HepG2 (cell line): ENCODE results near the gene NMNAT3. TPM values are rescaled to one million over a fixed set of nuclear protein-coding genes. Genes with fewer than 3 reads are reported as not detected.

ENCODE experiments used
- ATAC-seq: fragments of 200-7000 bp; cut with Tn5 transposase; 3 replicates; pipeline ENCODE4 v1.9.1; 2020; ENCODE audit warnings: mild to moderate bottlenecking, moderate library complexity
- BruUV-seq: library from RNA; stranded (reverse); fragments of 400-500 nt; replicated peaks from 2 replicates; lab custom pipeline; 2021; lab: Mats Ljungman, UMichigan
- CTCF ChIA-PET: fragments of 300-600 bp; formaldehyde crosslinking; extraction: SDS; loops from one replicate; lab custom pipeline; 2021; ENCODE audit warnings: low total read pairs, inconsistent platforms, low intra/inter-chr PET ratio; lab: Yijun Ruan, JAX
- POLR2A ChIA-PET: fragments of 350-600 bp; sonication (Branson Sonifier 250); formaldehyde crosslinking; loops from one replicate; lab custom pipeline; 2020; ENCODE audit warnings: antibody characterized with exemption, inconsistent platforms; lab: Yijun Ruan, JAX
- DNase-seq: peaks from one replicate; pipeline ENCODE4 v3.0.0-alpha.2; 2015; ENCODE audit warnings: low spot score
- FAIRE-seq: peaks from 3 replicates; lab custom pipeline; 2011; peaks lifted over from hg19 to GRCh38; lab: Jason Lieb, UNC
- H2AFZ ChIP-seq: one replicate; pipeline ENCODE4 v1.6.1; 2011; ENCODE audit warnings: low read length, inconsistent platforms
- H3K27ac ChIP-seq: fragments of 300-600 bp; 3 replicates; pipeline ENCODE4 v1.8.0; 2011; ENCODE audit warnings: mixed run types, mild to moderate bottlenecking, mixed read lengths, low read length, inconsistent platforms; ENCODE audit not compliant: insufficient read depth; ENCODE audit errors: extremely low read length
- H3K27me3 ChIP-seq, 2 experiments: fragments of 200-600 bp in 1 of 2; 2 replicates in 1 of 2; 3 replicates in 1 of 2; pipeline versions ENCODE4 v1.6.0 to v1.8.0; 2011; ENCODE audit warnings: low read length in 2 of 2, mild to moderate bottlenecking in 2 of 2, moderate library complexity in 2 of 2, inconsistent platforms in 1 of 2; ENCODE audit not compliant: insufficient read depth in 2 of 2, control insufficient read depth in 1 of 2
- H3K36me3 ChIP-seq, 2 experiments: fragments of 200-600 bp in 1 of 2; replicated peaks in 1 of 2; 2 replicates in 1 of 2; 3 replicates in 1 of 2; pipeline versions ENCODE4 v1.5.1 to v1.8.0; 2011; ENCODE audit warnings: low read length in 2 of 2, inconsistent platforms in 1 of 2; ENCODE audit not compliant: insufficient read depth in 2 of 2, control insufficient read depth in 1 of 2
- H3K4me1 ChIP-seq: 2 replicates; pipeline ENCODE4 v1.5.1; 2012; ENCODE audit warnings: low read length, inconsistent platforms; ENCODE audit not compliant: insufficient read depth
- H3K4me2 ChIP-seq: 2 replicates; pipeline ENCODE4 v1.6.0; 2011; ENCODE audit warnings: low read depth, low read length, inconsistent platforms
- H3K4me3 ChIP-seq, 3 experiments: fragments of 200-600 bp in 1 of 3; sonication (generic), shearing (Covaris generic) in 1 of 3; replicated peaks in 1 of 3; 2 replicates each; pipeline ENCODE4 v1.5.1; 2011 to 2016; ENCODE audit warnings: low read length in 3 of 3, inconsistent platforms in 2 of 3, low read depth in 2 of 3, mild to moderate bottlenecking in 2 of 3, control low read depth in 1 of 3, mixed read lengths in 1 of 3; ENCODE audit not compliant: insufficient read depth in 1 of 3
- H3K79me2 ChIP-seq: one replicate; pipeline ENCODE4 v1.6.1; 2011; ENCODE audit warnings: low read length, inconsistent platforms; ENCODE audit not compliant: insufficient read depth
- H3K9ac ChIP-seq: 2 replicates; pipeline ENCODE4 v1.6.0; 2011; ENCODE audit warnings: mild to moderate bottlenecking, low read depth, low read length, inconsistent platforms; ENCODE audit not compliant: insufficient read depth
- H3K9me3 ChIP-seq: 2 replicates; pipeline ENCODE4 v1.5.1; 2012; ENCODE audit warnings: mild to moderate bottlenecking, low read length
- H4K20me1 ChIP-seq: 2 replicates; pipeline ENCODE4 v1.6.0; 2011; ENCODE audit warnings: inconsistent platforms, mild to moderate bottlenecking, low read length, moderate library complexity; ENCODE audit not compliant: insufficient read depth
- ATF7-NPFF ChIP-seq: sonication (generic); formaldehyde crosslinking; IDR thresholded peaks from 2 replicates; pipeline ENCODE4 v1.8.1; 2023; ENCODE audit warnings: mild to moderate bottlenecking, low read depth, missing genetic modification reagents, moderate library complexity
- IKZF1 ChIP-seq: fragments of 450-650 bp; IDR thresholded peaks from 2 replicates; pipeline ENCODE4 v1.7.1; 2016
- PCBP2 ChIP-seq: fragments of 200-400 bp; formaldehyde crosslinking; optimal IDR thresholded peaks from 2 replicates; pipeline ENCODE3; 2018; ENCODE audit warnings: low read length, low read depth; ENCODE audit not compliant: poor library complexity, severe bottlenecking
- ZNF383 ChIP-seq: sonication (generic); formaldehyde crosslinking; IDR thresholded peaks from 2 replicates; pipeline ENCODE4 v1.4.0; 2020; ENCODE audit warnings: missing genetic modification reagents, mild to moderate bottlenecking, borderline replicate concordance
- ZNF460 ChIP-seq: sonication (generic); formaldehyde crosslinking; IDR thresholded peaks from 2 replicates; pipeline ENCODE4 v1.5.1; 2020; ENCODE audit warnings: missing genetic modification reagents, mild to moderate bottlenecking, borderline replicate concordance
- ZNF616 ChIP-seq: sonication (generic); formaldehyde crosslinking; IDR thresholded peaks from 2 replicates; pipeline ENCODE4 v1.5.0; 2020; ENCODE audit warnings: low read depth, mild to moderate bottlenecking, missing genetic modification reagents
- WGBS: methylation state at CpG from one replicate; pipeline ENCODE4 v1.1.6; 2017; ENCODE audit warnings: low lambda C conversion rate; 5-methylcytosine and 5-hydroxymethylcytosine counted together
- in situ Hi-C: cut with HindIII; loops from 2 replicates; pipeline ENCODE4 v1.10.0; 2017; ENCODE audit warnings: low pct_unique_long_range_greater_than_20kb; ENCODE audit not compliant: extremely low pct_ligation_motif_present
- intact Hi-C: fragments of 100-400 bp; cut with micrococcal nuclease; formaldehyde crosslinking; loops from one replicate; pipeline ENCODE4 v1.10.0; 2022; ENCODE audit not compliant: unreplicated experiment
- polyA plus RNA-seq, 8 experiments: library from polyadenylated mRNA; depleted of rRNA in 3 of 8; stranded (reverse) in 7 of 8; unstranded in 1 of 8; fragments of >200 nt; fragmentation: Illumina TruSeq in 4 of 8; extraction: Trizol in 4 of 8; gene quantifications; 2 replicates each; pipeline versions ENCODE4 v1.2.1 to v1.2.3, GENCODE V29; 2011 to 2016; ENCODE audit warnings: low read depth in 4 of 8, missing spikeins in 1 of 8, mixed read lengths in 1 of 8; ENCODE audit not compliant: insufficient read depth in 1 of 8
- total RNA-seq, 5 experiments: library from RNA; depleted of rRNA; stranded (reverse); fragments of >200 nt; fragmentation: Illumina TruSeq; extraction: Trizol; gene quantifications; 2 replicates each; pipeline ENCODE4 v1.2.3, GENCODE V29; 2016; ENCODE audit warnings: low read depth in 1 of 5
- TF ChIP-seq, protein P1 (sequence below): sonication (generic); formaldehyde crosslinking; IDR thresholded peaks from 2 replicates; pipeline ENCODE4 v1.4.0; 2020; ENCODE audit warnings: mild to moderate bottlenecking, missing genetic modification reagents
- TF ChIP-seq, protein P2 (sequence below): sonication (generic); formaldehyde crosslinking; IDR thresholded peaks from 2 replicates; pipeline ENCODE4 v1.8.0; 2022; ENCODE audit warnings: mild to moderate bottlenecking, missing genetic modification reagents
- TF ChIP-seq, protein P3 (sequence below): sonication (generic); formaldehyde crosslinking; IDR thresholded peaks from 2 replicates; pipeline ENCODE4 v1.4.0; 2020; ENCODE audit warnings: mild to moderate bottlenecking, missing genetic modification reagents
- TF ChIP-seq, protein P4 (sequence below): sonication (generic); formaldehyde crosslinking; IDR thresholded peaks from 2 replicates; pipeline ENCODE4 v1.4.0; 2020; ENCODE audit warnings: mild to moderate bottlenecking, missing genetic modification reagents
- TF ChIP-seq, protein P5 (sequence below): IDR thresholded peaks from 2 replicates; pipeline ENCODE4 v1.6.1; 2016; ENCODE audit warnings: missing compliant biosample characterization, missing genetic modification reagents, borderline replicate concordance

Gene NMNAT3
- total and polyA plus RNA-seq, 2 of the 13 experiments (the other 11 are each of a cell fraction or from before 2014, with no cell fraction given) = 6.1 to 7.0 TPM

DNA sequence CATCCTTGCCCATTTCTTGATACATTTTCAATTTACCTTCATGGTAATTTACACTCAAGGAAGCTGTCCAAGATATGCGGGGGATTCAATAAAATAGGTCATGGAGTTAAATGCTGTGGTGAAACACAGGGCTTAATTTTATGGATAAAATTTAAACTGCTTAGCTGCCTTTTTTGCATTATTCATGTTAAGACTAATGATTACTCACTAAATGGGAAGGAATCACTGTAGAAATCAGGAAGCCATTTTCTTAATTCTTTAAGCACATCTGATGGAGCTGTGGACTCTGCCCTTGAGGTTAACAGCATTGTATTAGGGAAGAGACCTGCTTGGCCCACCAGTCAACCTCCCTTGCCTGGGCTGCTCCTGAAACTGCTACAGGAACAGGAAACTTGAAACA, 75.8 kb downstream of the NMNAT3 start:
- no TSS peak for BruUV-seq
- WGBS = 100% methylated on average over 1 of the region's 1 CpG
- no peak overlapping the region for H3K4me3 ChIP-seq
- DNase-seq (no peak), FAIRE-seq (no peak), ATAC-seq (no peak)
- no peaks in the 10 kb centered on the region for H4K20me1 ChIP-seq
- intact Hi-C loops = no loop called here
- H3K36me3 ChIP-seq = no peaks in the 10 kb centered on the region
- no peak overlapping the region for H3K9ac ChIP-seq
- ChIA-PET POLR2A (no interaction called here), CTCF (no interaction called here)
- H3K27me3 ChIP-seq = no peaks in the 10 kb centered on the region
- H3K27ac ChIP-seq = no peak overlapping the region
- no peaks in the 10 kb centered on the region for H3K4me1 ChIP-seq
- no peak overlapping the region for H3K4me2 ChIP-seq
- no peaks in the 10 kb centered on the region for H3K9me3 ChIP-seq
- in situ Hi-C loops = no loop called here
- H3K79me2 ChIP-seq = no peaks in the 10 kb centered on the region
- no peak overlapping the region for H2AFZ ChIP-seq
- TF ChIP-seq, protein P1, sequence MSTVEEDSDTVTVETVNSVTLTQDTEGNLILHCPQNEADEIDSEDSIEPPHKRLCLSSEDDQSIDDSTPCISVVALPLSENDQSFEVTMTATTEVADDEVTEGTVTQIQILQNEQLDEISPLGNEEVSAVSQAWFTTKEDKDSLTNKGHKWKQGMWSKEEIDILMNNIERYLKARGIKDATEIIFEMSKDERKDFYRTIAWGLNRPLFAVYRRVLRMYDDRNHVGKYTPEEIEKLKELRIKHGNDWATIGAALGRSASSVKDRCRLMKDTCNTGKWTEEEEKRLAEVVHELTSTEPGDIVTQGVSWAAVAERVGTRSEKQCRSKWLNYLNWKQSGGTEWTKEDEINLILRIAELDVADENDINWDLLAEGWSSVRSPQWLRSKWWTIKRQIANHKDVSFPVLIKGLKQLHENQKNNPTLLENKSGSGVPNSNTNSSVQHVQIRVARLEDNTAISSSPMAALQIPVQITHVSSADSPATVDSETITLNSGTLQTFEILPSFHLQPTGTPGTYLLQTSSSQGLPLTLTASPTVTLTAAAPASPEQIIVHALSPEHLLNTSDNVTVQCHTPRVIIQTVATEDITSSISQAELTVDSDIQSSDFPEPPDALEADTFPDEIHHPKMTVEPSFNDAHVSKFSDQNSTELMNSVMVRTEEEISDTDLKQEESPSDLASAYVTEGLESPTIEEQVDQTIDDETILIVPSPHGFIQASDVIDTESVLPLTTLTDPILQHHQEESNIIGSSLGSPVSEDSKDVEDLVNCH (CRISPR knock-in tag) = no peak
- TF ChIP-seq ZNF383 (CRISPR knock-in tag) (no peak), PCBP2 (no peak), ATF7-NPFF (no peak), ZNF460 (CRISPR knock-in tag) (no peak), ZNF616 (no peak), IKZF1 (no peak)
- TF ChIP-seq, protein P2, sequence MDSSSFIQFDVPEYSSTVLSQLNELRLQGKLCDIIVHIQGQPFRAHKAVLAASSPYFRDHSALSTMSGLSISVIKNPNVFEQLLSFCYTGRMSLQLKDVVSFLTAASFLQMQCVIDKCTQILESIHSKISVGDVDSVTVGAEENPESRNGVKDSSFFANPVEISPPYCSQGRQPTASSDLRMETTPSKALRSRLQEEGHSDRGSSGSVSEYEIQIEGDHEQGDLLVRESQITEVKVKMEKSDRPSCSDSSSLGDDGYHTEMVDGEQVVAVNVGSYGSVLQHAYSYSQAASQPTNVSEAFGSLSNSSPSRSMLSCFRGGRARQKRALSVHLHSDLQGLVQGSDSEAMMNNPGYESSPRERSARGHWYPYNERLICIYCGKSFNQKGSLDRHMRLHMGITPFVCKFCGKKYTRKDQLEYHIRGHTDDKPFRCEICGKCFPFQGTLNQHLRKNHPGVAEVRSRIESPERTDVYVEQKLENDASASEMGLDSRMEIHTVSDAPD = no peak
- TF ChIP-seq, protein P3, sequence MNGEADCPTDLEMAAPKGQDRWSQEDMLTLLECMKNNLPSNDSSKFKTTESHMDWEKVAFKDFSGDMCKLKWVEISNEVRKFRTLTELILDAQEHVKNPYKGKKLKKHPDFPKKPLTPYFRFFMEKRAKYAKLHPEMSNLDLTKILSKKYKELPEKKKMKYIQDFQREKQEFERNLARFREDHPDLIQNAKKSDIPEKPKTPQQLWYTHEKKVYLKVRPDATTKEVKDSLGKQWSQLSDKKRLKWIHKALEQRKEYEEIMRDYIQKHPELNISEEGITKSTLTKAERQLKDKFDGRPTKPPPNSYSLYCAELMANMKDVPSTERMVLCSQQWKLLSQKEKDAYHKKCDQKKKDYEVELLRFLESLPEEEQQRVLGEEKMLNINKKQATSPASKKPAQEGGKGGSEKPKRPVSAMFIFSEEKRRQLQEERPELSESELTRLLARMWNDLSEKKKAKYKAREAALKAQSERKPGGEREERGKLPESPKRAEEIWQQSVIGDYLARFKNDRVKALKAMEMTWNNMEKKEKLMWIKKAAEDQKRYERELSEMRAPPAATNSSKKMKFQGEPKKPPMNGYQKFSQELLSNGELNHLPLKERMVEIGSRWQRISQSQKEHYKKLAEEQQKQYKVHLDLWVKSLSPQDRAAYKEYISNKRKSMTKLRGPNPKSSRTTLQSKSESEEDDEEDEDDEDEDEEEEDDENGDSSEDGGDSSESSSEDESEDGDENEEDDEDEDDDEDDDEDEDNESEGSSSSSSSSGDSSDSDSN (CRISPR knock-in tag) = no peak
- TF ChIP-seq, protein P4, sequence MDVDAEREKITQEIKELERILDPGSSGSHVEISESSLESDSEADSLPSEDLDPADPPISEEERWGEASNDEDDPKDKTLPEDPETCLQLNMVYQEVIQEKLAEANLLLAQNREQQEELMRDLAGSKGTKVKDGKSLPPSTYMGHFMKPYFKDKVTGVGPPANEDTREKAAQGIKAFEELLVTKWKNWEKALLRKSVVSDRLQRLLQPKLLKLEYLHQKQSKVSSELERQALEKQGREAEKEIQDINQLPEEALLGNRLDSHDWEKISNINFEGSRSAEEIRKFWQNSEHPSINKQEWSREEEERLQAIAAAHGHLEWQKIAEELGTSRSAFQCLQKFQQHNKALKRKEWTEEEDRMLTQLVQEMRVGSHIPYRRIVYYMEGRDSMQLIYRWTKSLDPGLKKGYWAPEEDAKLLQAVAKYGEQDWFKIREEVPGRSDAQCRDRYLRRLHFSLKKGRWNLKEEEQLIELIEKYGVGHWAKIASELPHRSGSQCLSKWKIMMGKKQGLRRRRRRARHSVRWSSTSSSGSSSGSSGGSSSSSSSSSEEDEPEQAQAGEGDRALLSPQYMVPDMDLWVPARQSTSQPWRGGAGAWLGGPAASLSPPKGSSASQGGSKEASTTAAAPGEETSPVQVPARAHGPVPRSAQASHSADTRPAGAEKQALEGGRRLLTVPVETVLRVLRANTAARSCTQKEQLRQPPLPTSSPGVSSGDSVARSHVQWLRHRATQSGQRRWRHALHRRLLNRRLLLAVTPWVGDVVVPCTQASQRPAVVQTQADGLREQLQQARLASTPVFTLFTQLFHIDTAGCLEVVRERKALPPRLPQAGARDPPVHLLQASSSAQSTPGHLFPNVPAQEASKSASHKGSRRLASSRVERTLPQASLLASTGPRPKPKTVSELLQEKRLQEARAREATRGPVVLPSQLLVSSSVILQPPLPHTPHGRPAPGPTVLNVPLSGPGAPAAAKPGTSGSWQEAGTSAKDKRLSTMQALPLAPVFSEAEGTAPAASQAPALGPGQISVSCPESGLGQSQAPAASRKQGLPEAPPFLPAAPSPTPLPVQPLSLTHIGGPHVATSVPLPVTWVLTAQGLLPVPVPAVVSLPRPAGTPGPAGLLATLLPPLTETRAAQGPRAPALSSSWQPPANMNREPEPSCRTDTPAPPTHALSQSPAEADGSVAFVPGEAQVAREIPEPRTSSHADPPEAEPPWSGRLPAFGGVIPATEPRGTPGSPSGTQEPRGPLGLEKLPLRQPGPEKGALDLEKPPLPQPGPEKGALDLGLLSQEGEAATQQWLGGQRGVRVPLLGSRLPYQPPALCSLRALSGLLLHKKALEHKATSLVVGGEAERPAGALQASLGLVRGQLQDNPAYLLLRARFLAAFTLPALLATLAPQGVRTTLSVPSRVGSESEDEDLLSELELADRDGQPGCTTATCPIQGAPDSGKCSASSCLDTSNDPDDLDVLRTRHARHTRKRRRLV = no peak
- TF ChIP-seq, protein P5, sequence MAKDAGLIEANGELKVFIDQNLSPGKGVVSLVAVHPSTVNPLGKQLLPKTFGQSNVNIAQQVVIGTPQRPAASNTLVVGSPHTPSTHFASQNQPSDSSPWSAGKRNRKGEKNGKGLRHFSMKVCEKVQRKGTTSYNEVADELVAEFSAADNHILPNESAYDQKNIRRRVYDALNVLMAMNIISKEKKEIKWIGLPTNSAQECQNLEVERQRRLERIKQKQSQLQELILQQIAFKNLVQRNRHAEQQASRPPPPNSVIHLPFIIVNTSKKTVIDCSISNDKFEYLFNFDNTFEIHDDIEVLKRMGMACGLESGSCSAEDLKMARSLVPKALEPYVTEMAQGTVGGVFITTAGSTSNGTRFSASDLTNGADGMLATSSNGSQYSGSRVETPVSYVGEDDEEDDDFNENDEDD (CRISPR knock-in tag) = no peak
